GM18505 (cell line): ENCODE results near the gene ITSN1.

Source experiments
- ATAC-seq: cut with Tn5 transposase; IDR thresholded peaks from one replicate; pipeline ENCODE4 v1.9.1; 2021; ENCODE audit not compliant: unreplicated experiment
- POLR2A ChIP-seq: IDR thresholded peaks from 4 replicates; pipeline ENCODE4 v1.6.1; 2011; ENCODE audit warnings: borderline replicate concordance; ENCODE audit not compliant: insufficient read depth, insufficient read length; ENCODE audit errors: extremely low read depth

ITSN1 gene

GRCh38 chr21:33736569-33736968, 94.3 kb downstream of the ITSN1 start:
- no peak for TF ChIP-seq POLR2A
- ATAC-seq, result no peak

GRCh38 chr21:33739701-33740100, 97.4 kb downstream of the ITSN1 start:
- no peak for TF ChIP-seq POLR2A
- no peak for ATAC-seq

GRCh38 chr21:33747420-33747819, 105.1 kb downstream of the ITSN1 start:
- no peak for TF ChIP-seq POLR2A
- no peak for ATAC-seq

GRCh38 chr21:33748903-33749302, 106.6 kb downstream of the ITSN1 start:
- no peak for ATAC-seq
- no peak for TF ChIP-seq POLR2A

- TF ChIP-seq POLR2A, result no peak
- ATAC-seq, result no peak
Measured at GRCh38 chr21:33750017-33750416, 107.7 kb downstream of the ITSN1 start.

GRCh38 chr21:33751120-33751519, 108.8 kb downstream of the ITSN1 start:
- no peak for TF ChIP-seq POLR2A
- ATAC-seq, result no peak

GRCh38 chr21:33751533-33751932, 109.2 kb downstream of the ITSN1 start:
- TF ChIP-seq POLR2A, result no peak
- ATAC-seq, result no peak

- no peak for ATAC-seq
- no peak for TF ChIP-seq POLR2A
Measured at GRCh38 chr21:33752260-33752659, 110.0 kb downstream of the ITSN1 start.

- TF ChIP-seq POLR2A, result no peak
- ATAC-seq, result no peak
Measured at GRCh38 chr21:33753886-33754285, 111.6 kb downstream of the ITSN1 start.

GRCh38 chr21:33754481-33754880, 112.2 kb downstream of the ITSN1 start:
- no peak for ATAC-seq

GRCh38 chr21:33755354-33755753, 113.1 kb downstream of the ITSN1 start:
- no peak for ATAC-seq
- TF ChIP-seq POLR2A, result no peak

More at GRCh38 chr21:33754481-33754880, 112.2 kb downstream of the ITSN1 start:
- TF ChIP-seq POLR2A, result no peak

- TF ChIP-seq POLR2A, result no peak
- ATAC-seq, result no peak
Measured at GRCh38 chr21:33760641-33761440, 118.5 kb downstream of the ITSN1 start.

- no peak for ATAC-seq
- no peak for TF ChIP-seq POLR2A
Measured at GRCh38 chr21:33761441-33762036, 119.2 kb downstream of the ITSN1 start.
